Stimulated activated CD8-positive, alpha-beta memory T cell treated with anti-CD3 and anti-CD28 coated beads, Interleukin-7, amount 100 ng/mL, for 1 hour (primary cell): ENCODE results near the gene SAMD10.
"Not testable (repeated sequence)": the region's sequence is repeated elsewhere in the genome, so short reads cannot be mapped to it uniquely, and the experiment has no call there.

Experiments used
- DNase-seq, 2 donors: peaks; one replicate each; pipeline ENCODE4 v3.0.0-alpha.2; 2020; ENCODE audit warnings: low read depth in 2 of 2

The SAMD10 gene

DNA sequence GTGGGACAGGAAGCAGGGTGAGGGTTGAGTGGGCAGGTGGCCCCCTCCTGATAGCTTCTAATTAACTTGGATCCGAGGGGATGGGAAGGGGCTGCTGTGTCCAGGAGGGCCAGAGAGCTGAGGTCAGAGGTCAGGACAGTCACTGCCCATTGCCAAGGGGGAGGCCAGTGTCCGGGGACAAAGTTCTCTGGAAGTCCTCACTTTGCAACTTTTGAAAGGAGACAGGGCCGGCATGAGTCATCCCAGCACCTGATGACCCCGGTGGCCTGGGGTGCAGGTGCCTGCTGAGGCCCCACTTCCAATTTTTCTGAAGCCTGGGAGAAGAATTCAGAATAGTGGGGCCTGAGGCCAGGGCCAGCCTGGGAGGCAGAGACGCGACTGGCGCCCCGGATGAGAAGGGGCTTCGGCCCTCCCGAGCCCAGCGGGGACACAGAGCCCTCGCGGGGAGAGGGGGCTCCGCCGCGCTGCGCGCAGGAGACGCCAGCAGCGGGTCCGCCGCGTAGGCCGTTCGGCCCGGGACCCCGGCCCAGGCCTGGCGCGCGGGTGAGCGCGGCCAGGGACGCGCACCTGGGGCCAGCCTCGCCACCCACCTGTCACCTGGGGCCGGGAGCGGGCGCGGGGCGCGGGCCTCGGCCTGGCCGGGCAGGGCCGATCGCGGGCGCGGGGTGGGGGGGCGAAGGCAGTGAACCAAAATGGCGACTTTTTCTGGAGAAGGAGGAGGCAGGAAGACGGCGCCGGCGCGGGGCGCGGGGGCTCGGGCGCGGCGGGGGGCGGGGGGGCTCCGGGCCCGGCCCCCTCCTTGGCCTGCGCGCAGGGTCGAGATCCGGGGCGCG lies 10.3 kb downstream of the SAMD10 start:
- no peak for DNase-seq

GRCh38 chr20:63968136-63968927 lies 11.1 kb downstream of the SAMD10 start:
- DNase-seq: no peak

DNA sequence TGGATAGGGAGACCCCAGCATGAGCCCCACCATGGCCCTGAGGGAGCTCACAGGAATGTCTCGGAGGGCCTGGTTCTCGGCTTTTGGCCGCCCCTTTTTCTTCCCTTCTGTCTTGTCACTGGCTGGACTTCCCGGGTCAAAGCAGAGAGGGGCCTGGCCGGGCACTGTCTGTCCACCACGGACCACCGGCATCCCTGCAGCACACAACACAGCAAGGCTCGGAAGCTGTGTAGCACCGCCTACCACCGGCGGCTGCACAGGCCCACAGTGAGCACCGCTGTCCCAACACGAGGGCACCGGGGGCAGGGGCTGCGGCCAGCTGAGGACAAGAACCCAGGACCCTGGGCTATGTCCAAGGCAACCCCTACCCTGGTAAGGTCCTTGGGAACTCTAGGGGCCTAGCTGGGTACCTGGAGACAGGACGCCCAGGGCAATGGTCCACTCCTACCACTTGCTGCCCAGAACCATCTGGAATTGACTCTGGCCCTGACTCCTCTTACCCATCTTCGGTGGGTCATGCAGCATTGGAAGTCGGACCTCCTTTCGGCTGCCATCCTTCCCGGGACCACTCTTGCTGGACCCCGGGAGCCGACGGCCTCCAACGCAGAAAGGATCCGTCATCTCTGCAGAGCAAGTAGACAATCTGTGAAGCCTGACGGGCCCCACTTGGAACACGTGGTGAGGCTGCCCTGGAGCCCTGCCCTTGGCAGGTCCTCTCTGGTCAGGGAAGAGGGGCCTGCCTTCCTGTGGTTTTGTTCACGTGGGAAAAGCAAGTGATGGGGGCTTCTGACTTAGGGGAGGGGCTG lies 11.9 kb downstream of the SAMD10 start:
- no peak for DNase-seq

GRCh38 chr20:63966944-63967322 lies 12.5 kb downstream of the SAMD10 start:
- DNase-seq: no peak

DNA sequence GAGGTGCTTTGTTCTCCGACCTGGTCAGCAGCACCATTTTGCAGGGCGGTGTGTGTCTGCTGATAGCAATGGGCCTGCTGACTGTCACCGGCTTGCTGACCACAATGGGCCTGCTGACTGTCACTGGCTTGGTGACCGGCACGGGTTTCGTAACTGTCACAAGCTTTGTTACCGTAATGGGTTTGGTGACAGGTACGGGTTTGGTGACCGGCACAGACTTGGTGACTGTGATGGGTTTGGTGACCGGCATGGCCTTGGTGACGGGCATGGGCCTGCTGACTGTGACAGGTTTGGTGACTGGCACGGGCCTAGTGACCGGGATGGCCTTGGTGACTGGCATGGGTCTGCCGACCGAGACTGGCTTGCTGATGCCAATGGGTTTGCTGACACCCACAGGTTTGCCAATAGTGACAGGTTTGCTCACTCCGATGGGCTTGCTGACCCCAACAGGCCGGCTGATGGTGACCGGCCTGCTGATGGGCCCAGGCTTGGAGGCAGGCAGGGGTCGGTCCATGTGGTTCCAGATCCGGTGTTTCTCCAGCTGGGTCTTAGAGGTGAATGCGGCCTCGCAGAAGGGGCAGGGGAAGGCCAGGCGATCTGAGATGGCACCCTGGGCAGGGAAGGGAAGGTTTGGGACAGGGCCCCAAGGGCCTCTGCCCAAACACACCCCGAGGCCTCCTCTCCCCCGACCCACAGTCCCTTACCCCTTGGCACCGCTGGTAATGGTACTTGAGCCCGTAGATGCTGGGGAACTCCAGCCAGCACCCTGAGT lies 13.1 kb downstream of the SAMD10 start:
- no peak for DNase-seq

DNA sequence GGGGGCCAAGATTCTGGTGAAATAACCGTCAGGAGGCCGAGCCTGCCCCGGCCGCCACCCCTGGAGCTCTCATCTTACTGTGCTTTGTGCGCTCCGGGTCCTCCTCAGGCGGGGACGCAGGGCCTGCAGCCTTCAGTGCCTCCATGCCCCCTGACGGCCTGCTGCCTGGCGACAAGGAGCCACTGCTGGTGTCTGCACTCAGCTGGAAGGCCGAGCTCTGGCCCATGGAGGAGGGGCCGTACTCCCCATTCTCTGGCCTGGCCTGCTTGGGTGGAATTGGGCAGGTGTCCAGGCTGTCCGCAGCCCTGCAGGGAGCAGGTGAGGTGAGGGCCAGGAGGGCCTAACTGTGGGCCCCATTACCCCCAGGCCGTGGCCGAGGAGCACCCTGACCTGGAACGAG lies 15.0 kb downstream of the SAMD10 start:
- no peak for DNase-seq

- DNase-seq: no peak
Measured at GRCh38 chr20:63963784-63964301, 15.6 kb downstream of the SAMD10 start.

DNA sequence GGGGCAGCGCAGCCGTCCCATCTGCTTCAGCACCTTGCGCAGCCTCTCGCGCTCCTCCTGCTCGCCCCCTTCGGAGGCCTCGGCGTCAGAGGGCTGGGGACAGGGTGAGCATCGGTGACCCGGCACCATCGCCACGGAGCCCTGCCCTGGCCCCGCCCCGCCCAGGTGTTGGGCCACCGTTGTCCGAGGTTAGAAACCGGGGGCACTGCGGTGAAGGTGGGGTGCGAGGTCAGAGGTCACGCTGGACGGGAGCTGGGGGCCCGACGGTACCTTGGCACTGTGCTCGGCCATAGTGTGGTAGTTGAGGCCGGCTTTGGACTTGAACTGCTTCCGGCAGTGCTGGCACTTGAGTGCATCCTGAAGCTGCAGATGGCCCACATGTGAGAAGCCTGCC lies 16.1 kb downstream of the SAMD10 start:
- no peak for DNase-seq

DNA sequence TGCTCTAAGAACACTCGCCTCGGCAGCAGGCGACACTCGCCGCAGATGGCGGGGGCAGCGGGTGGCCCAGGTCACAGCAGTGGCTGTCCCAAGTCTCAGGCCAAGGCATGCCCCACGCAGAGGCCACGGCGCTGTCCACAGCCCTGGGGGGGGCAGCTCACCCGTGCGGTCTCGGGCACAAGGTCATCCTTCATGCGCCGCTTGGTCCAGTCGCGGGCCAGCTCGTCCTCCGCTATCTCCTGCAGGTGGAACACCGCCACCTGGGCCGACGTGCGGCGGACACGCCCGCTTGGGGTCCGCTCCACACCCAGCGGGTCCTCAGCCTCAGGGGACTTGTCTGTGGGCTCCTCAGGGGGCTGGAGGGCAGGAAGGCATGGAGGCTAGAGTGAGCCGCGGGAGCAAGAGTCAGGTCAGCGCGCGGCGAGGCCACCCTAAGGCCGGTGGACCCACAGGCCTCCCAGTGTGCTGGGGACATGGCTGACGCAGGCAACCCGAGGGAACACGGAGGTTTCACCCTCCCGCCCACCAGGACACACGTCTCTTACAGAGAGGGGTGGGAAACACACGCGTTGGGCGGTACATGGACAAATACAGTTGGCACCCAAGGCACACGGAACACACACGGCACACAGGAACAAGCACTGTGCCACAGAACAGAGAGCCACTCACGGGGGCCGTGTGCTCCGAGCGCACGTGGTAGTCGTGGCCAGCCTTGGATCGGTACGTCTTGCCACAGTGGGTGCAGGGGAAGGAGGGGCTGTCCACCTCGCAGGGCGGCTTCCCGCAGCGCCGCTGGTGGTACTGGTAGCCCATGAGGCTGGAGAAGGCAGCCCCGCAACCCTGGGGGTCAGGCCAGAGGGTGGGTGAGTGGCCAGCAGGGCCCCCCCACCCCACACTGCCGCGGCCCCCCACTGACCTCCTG lies 16.8 kb downstream of the SAMD10 start:
- no peak for DNase-seq

DNA sequence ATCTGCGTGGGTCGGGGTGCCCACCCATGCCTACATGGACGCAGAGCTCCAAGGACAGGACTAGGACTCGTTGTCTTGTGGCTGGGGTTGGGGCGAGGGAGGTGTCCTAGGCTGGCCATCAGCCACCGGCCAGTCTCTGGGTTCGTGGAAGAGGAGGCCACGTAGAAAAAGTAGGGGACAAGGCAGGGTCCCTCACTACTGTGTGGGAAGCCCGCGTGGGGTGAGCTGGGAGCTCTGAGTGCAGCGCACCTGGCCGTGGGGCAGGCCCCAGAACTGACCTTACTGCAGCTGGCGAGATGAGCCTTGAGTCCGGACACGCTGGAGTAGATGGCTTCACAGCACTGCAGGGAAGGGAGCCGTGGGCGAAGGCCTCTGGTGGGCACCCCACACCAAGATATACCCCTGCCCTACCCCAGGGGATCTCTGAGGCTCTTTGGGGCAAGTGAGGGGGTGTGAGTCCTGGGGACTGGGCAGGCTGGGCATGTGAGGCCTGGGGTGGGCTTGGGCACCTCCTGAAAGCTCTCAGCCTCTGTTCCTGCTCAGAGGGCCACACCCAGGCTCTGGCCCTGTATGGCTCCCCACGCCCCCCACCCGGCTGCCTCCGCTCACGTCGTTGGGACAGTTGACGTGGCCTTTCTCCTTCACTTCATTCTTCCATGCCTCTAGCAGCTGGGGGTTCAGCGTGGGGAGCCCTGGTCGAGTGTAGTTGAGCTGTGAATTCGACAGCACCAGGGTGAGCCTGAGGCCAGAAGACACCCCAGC lies 17.6 kb downstream of the SAMD10 start:
- no peak for DNase-seq

DNA sequence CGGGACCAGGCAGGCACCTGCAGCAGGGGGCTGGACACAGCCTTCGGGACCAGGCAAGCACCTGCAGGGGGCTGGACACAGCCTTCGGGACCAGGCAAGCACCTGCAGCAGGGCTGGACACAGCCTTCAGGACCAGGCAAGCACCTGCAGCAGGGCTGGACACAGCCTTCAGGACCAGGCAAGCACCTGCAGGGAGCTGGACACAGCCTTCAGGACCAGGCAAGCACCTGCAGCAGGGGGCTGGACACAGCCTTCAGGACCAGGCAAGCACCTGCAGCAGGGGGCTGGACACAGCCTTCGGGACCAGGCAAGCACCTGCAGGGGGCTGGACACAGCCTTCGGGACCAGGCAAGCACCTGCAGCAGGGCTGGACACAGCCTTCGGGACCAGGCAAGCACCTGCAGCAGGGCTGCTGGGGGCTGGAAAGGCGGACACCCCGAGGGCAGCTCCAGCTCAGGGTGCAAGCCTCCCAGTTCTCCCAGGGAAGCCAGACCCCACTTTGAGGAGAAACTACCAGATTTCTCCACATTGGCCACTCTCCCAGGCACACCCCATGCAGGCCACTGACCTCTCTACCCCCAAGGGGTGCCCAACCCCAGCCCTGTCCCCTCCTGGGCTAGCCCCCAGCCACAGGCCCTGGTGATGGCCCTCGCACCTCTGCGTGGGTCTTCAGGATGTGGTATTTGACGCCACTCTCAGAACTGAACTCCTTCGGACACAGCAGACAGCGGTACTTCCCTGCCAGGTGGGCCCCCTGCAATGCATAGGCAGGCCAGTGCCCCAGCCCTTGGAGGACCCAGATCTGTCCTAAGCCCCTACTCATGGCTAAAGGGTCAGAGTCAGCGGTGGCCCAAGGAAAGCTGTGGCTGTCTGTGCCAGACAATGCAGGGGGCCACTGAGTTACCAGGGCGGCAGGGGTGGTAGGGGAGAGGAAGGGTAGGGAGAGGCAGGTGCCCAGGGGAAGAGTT lies 18.5 kb downstream of the SAMD10 start:
- not testable (repeated sequence) for DNase-seq

DNA sequence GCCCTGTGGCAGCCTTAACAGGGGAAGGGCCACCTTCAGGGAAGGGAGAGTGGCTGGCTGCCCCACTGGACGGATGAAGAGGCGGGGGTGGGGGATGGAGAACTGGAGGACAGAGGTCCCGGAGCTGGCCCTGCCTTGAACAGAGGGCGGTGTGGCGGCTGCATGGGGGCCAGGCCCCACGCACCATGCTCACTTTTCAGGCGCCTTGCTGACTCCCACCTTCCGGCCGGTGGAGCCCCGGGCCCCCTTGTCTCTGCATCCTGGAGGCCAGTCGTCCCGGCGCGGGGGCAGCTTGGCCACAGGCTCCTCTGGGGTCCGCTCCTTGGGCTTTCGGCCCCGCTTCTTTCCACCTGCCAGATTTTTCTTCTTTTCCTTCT lies 19.8 kb downstream of the SAMD10 start:
- no peak for DNase-seq

DNA sequence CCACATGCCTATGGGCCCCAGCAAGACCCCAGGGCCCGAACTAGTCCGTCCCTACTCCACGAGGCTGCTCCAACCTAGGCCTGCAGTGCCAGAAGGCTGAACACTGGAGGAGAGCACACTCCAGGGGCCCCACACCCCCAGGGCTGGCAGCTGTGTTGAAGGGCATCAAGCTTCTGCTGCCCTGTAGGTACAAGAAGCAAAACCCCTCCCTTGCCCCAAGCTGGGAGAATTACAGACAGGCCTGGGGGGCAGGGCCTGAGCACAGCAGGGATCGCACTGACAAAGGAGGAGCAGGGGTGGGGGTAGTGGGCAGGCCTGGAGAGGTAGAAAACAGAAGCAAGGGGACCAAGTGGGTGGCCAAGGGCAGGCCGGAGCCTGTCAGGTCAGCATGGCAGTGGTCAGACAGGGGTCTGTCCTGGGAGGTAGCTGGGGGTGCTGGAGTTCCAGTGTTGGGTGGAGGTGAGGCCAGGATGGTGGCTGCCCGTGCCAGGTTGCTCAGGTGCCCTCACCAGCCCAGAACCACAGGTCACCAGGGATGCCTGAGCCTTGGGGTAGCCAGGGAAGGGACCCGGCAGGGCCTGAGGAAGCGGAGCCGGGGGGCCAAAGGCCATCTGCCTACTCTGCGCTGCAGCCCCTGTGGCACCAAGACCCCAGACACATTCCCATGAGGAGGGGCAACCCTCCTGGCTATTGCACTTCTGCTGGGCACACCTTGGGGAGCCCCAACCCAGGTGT lies 20.3 kb downstream of the SAMD10 start:
- DNase-seq: no peak

DNA sequence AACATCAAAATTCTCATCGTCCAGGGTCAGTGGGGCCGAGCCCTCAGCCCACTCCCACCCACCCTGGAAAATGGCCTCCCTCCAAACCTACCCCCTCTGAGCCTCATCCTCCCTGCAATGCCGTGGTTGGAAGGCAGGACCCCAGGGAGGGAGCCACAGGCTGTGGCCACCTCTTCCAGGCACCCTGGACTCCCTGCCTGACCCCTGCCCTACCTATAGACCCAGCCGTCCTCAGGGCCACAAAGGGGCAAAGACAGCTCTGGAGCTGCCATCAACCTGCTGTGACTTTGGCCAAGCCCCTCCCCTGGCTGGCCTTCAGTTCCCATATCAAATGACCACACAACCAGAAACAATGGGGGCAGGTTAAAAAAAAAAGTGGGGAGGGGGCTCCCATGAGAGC lies 21.0 kb downstream of the SAMD10 start:
- no peak for DNase-seq

DNA sequence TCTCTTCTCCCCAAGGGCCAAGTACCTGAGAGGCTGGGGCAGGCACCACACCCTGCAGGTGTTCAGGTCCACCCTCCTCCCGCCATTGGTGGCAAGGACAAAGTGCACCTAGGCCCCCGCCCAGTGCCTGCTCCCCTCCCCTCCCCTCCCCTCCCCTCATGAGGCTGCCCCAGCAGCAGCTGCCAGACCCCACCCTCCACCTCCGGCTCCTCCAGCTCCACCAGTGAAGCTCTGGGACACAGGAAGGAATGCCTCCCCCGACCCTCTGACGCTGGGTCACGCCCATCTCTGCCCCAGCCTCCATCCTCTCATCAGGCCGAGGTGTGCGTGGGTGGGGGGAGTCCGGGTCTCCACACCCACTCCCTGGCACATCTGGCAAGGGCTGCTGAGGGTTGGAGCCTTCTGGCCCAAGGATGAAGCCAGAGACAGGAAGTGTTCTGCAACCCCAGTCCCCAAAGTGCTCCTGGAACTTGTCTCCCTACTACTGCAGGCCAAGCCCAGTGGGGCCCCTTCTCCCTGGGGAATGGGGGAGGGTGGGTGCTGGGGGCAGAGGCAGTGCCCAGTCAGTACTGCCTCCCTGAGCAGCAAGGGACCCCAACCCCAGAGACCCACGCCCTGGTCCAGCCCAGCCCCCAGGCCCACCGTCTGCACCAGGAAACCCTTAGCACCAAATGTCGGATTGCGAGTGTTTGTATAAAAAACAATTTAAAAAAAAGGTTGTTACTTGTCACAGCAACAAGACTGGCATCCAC lies 21.6 kb downstream of the SAMD10 start:
- no peak for DNase-seq

DNA sequence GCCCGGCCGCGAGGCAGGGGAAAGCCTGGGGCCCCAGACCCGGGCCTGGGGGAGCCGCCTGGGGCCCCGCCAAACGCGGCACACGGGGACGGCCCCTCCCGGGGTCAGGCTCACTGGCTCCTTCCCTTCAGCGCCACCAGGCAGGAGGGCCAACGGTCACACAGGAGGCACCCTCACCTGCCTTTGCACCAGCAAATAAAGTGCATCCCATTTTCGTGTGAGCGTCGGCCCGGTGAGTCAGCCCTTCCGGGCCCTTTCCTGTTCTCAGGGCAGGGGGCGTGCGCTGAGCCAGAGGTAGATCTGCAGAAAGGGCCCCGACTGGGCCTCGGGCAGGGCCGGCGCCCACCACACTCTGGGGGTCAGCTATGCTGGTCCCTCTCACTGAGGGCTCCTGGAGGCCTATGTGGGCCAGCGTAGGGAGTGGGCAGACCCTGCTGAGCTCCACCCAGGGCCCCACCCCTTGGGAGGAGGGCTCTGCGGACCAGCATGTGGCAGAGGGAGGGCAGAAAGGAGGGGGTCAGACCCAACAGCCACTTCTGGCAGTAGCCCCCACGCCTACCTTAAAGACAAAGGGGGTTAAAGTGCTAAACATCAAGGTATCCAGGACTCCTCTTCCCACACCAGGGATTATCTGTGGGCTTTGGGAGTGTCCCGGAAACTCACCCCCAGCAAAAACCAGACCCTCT lies 22.3 kb downstream of the SAMD10 start:
- DNase-seq: no peak
